Measurements from ENCODE around the gene CHST12. TPM values are rescaled to one million over a fixed set of nuclear protein-coding genes. Genes with fewer than 3 reads are reported as not detected.

The CHST12 gene
- total and polyA plus RNA-seq, 2 of the 4 experiments (the other 2 are of a cell fraction): 3.8 to 27.0 TPM

GRCh38 chr7:2435146-2435545, 31.7 kb downstream of the CHST12 start:
- 92% methylated on average over 2 of the region's 5 CpGs; no CpG with 5 or more reads in 1 of the 2 experiments for WGBS, 2 experiments (ENCODE audit: extremely low coverage in 2 of 2, insufficient read length in 1 of 2)
- DNase-seq: no peak
- no peak for TF ChIP-seq SMC3 (IDR thresholded peaks at IDR 0.05; ENCODE audit: low read depth, low read length)
- TF ChIP-seq CHD1 (IDR thresholded peaks at IDR 0.05; ENCODE audit: low read depth, low read length): no peak
- TF ChIP-seq POLR2A (IDR thresholded peaks at IDR 0.05; ENCODE audit: low read depth, low read length): no peak
- TF ChIP-seq RAD21 (IDR thresholded peaks at IDR 0.05; ENCODE audit: low read length): no peak
- no peak for TF ChIP-seq MXI1 (IDR thresholded peaks at IDR 0.05; ENCODE audit: borderline replicate concordance, low read depth, low read length)
- TF ChIP-seq BHLHE40 (IDR thresholded peaks at IDR 0.05; ENCODE audit: low read depth, low read length): no peak
- TF ChIP-seq FOS (IDR thresholded peaks at IDR 0.05; ENCODE audit: low read depth, low read length): no peak
- no peak for TF ChIP-seq CTCF (conservative IDR thresholded peaks at IDR 0.05; ENCODE audit: low read depth, low read length)
- TF ChIP-seq MAZ (IDR thresholded peaks at IDR 0.05; ENCODE audit: borderline replicate concordance, low read depth, low read length): no peak
- no peak for TF ChIP-seq USF2 (IDR thresholded peaks at IDR 0.05; ENCODE audit: low read depth, low read length)
- no peak for TF ChIP-seq MAFK (IDR thresholded peaks at IDR 0.05; ENCODE audit: low read depth, low read length)
- no peak for TF ChIP-seq CEBPB (IDR thresholded peaks at IDR 0.05; ENCODE audit: low read depth, low read length)
- TF ChIP-seq ELK1 (IDR thresholded peaks at IDR 0.05; ENCODE audit: borderline replicate concordance, low read depth, low read length): no peak
- TF ChIP-seq NFE2L2 (IDR thresholded peaks at IDR 0.05; ENCODE audit: low read depth, low read length): no peak
- no peak for TF ChIP-seq RFX5 (IDR thresholded peaks at IDR 0.05; ENCODE audit: low read depth, low read length)
- no peak for TF ChIP-seq RCOR1 (IDR thresholded peaks at IDR 0.05; ENCODE audit: insufficient replicate concordance, low read length)
- no peak overlapping the region for H3K4me2 ChIP-seq (ENCODE audit: low read depth, low read length)
- H3K4me1 ChIP-seq (ENCODE audit: control insufficient read depth, insufficient read depth, low read length): no peaks in the 10 kb centered on the region
- no peak overlapping the region for H3K18ac ChIP-seq (ENCODE audit: low read depth, low read length)
- no peak overlapping the region for H2BK120ac ChIP-seq (ENCODE audit: low read depth, low read length)
- H3K56ac ChIP-seq (ENCODE audit: extremely low read depth, insufficient read depth, low read length): no peak overlapping the region
- H3K36me3 ChIP-seq (ENCODE audit: control insufficient read depth, insufficient read depth, low read length): peaks cover 30% of the 10 kb centered on the region
- H3K27me3 ChIP-seq (ENCODE audit: control insufficient read depth, insufficient read depth, low read length): no peaks in the 10 kb centered on the region
- BruUV-seq (replicated peaks): no TSS peak
- H3K4ac ChIP-seq (ENCODE audit: low read depth, low read length): no peak overlapping the region
- H4K91ac ChIP-seq (ENCODE audit: insufficient read depth, low read depth, low read length): no peak overlapping the region
- ChIA-PET POLR2A (ENCODE audit: unreplicated experiment) (no interaction called here), CTCF (interaction anchor here (0.6 kb wide), 1 partner anchor 14 kb away, joined by 4 read pairs; no protein-coding TSS in a partner anchor)
- H2BK20ac ChIP-seq (ENCODE audit: low read depth, low read length): no peak overlapping the region
- no peaks in the 10 kb centered on the region; a peak in 3 of 4 replicates for H3K79me1 ChIP-seq (ENCODE audit: low read depth in 1 of 2, low read length in 2 of 2)
- H4K20me1 ChIP-seq (ENCODE audit: insufficient read depth, low read length): peaks cover 6% of the 10 kb centered on the region; the same call in 1 of the 2 replicates
- H3K9me3 ChIP-seq (ENCODE audit: control insufficient read depth, insufficient read depth, low read length): peaks cover 7% of the 10 kb centered on the region
- H4K5ac ChIP-seq (ENCODE audit: low read depth, low read length): no peak overlapping the region
- H3K9me1 ChIP-seq (ENCODE audit: insufficient read depth, low read length): 0 out of 2 replicates have a peak, but pooled peaks cover 3% of the 10 kb centered on the region
- dilution Hi-C loops (cut with HindIII; ENCODE audit: low sequenced_read_pairs, unreplicated experiment) (no loop called here), in situ Hi-C loops (cut with MboI; ENCODE audit: low sequenced_read_pairs) (no loop called here), intact Hi-C loops (cut with micrococcal nuclease) (no loop called here)
- ATAC-seq (ENCODE audit: low read depth): no peak
- H2AK5ac ChIP-seq (ENCODE audit: low read depth, low read length): no peak overlapping the region
- no peak overlapping the region for H2AFZ ChIP-seq (replicated peaks; ENCODE audit: low read length, poor library complexity)
- H3K27ac ChIP-seq (ENCODE audit: insufficient read depth, low read length): no peak overlapping the region
- no peak overlapping the region for H4K8ac ChIP-seq (ENCODE audit: low read depth in 2 of 2, low read length in 2 of 2)
- H3K9ac ChIP-seq (ENCODE audit: low read depth, low read length): no peak overlapping the region
- H3K14ac ChIP-seq (replicated peaks; ENCODE audit: low read depth, low read length): no peak overlapping the region
- no peak overlapping the region for H2AK9ac ChIP-seq (replicated peaks; ENCODE audit: low read depth, low read length, poor library complexity)
- no peak overlapping the region for H2BK15ac ChIP-seq (ENCODE audit: low read depth, low read length)
- no peak overlapping the region for H3K23ac ChIP-seq (ENCODE audit: low read depth, low read length)
- H2BK5ac ChIP-seq (ENCODE audit: low read depth, low read length, poor library complexity, severe bottlenecking): no peak overlapping the region
- H3K4me3 ChIP-seq (ENCODE audit: insufficient read depth, low read depth, low read length): no peak overlapping the region

Measured in IMR-90 (cell line).